ENCODE results near the gene LGALS7.

GRCh38 chr19:38793177-38793576 lies 19.9 kb upstream of the LGALS7 start:
- TF ChIP-seq CTCF (IDR thresholded peaks at IDR 0.05), result no peak
- TF ChIP-seq POLR2A (IDR thresholded peaks at IDR 0.05), result no peak

Data from prostate gland (tissue), 2 donors.